Activated T-cell treated with anti-CD3 and anti-CD28 coated beads, Interleukin-2, amount 50 U/mL, for 4 hours (primary cell): ENCODE data around the gene DPYSL3. TPM values are rescaled to one million over a fixed set of nuclear protein-coding genes. Genes with fewer than 3 reads are reported as not detected.

Experiments used
- ATAC-seq, 2 donors: fragments of 200-7000 bp; cut with Tn5 transposase; one replicate each; pipeline ENCODE4 v1.10.0; 2021
- DNase-seq: peaks from one replicate; pipeline ENCODE4 v3.0.0-alpha.2; 2020
- H3K27me3 Mint-ChIP-seq: one replicate; pipeline ENCODE4 v1.8.0; 2021; ENCODE audit warnings: low read depth, mixed read lengths
- H3K36me3 Mint-ChIP-seq: one replicate; pipeline ENCODE4 v1.8.0; 2022; ENCODE audit warnings: mixed read lengths; ENCODE audit not compliant: insufficient read depth
- H3K4me1 Mint-ChIP-seq: one replicate; pipeline ENCODE4 v1.8.0; 2021; ENCODE audit warnings: low read depth, mixed read lengths
- H3K4me3 Mint-ChIP-seq: one replicate; pipeline ENCODE4 v1.8.0; 2021; ENCODE audit warnings: mild to moderate bottlenecking, moderate library complexity, mixed read lengths
- H3K9me3 Mint-ChIP-seq: one replicate; pipeline ENCODE4 v1.8.0; 2021; ENCODE audit warnings: mixed read lengths
- total RNA-seq, 3 donors: library from RNA; stranded (reverse); gene quantifications; one replicate each; pipeline ENCODE4 v1.2.1, GENCODE V29; 2021

Gene DPYSL3
- total RNA-seq, 3 donors from 2014 or later, result 0.21 to 0.40 (median 0.30) TPM

- Mint-ChIP-seq H3K36me3 (no peaks in the 10 kb centered on the region), H3K4me1 (peaks cover 8% of the 10 kb centered on the region), H3K27me3 (peaks cover 41% of the 10 kb centered on the region), H3K4me3 (no peak overlapping the region), H3K9me3 (no peaks in the 10 kb centered on the region)
- ATAC-seq (no peak), DNase-seq (no peak)
These were observed 61.1 kb downstream of the DPYSL3 start for GRCh38 chr5:147448766-147449165.

GRCh38 chr5:147446523-147446922, 63.3 kb downstream of the DPYSL3 start:
- no peaks in the 10 kb centered on the region for H3K9me3 Mint-ChIP-seq
- H3K36me3 Mint-ChIP-seq, result no peaks in the 10 kb centered on the region
- H3K4me1 Mint-ChIP-seq, result no peaks in the 10 kb centered on the region
- ATAC-seq (no peak), DNase-seq (no peak)
- peaks cover 26% of the 10 kb centered on the region for H3K27me3 Mint-ChIP-seq
- no peak overlapping the region for H3K4me3 Mint-ChIP-seq

DNA sequence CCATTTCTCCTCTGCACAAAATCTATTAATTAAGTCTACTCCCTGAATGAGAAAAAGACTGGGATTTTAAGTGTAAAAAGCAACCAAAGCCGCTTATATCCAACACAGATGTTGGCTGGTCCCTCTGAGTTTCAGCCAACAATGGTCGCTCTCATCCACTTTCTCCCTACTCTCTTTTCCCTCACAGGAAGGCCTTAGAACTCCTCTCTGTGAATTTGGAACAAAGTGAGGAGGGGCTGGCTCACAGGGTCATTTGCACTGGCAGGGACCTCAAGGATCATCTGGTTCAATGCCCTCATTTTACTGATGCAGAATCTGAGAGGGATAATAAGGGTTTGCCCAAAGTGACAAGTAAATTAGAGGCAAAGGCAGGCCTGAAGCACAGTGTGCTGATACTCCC, 64.0 kb downstream of the DPYSL3 start:
- Mint-ChIP-seq H3K4me3 (no peak overlapping the region), H3K9me3 (no peaks in the 10 kb centered on the region)

GRCh38 chr5:147445090-147445489, 64.8 kb downstream of the DPYSL3 start:
- no peak overlapping the region for H3K4me3 Mint-ChIP-seq
- peaks cover 14% of the 10 kb centered on the region for H3K27me3 Mint-ChIP-seq
- H3K4me1 Mint-ChIP-seq, result no peaks in the 10 kb centered on the region
- DNase-seq, result no peak
- ATAC-seq, result no peak
- H3K9me3 Mint-ChIP-seq, result no peaks in the 10 kb centered on the region
- no peaks in the 10 kb centered on the region for H3K36me3 Mint-ChIP-seq

More for the DNA sequence above, 64.0 kb downstream of the DPYSL3 start:
- ATAC-seq (no peak), DNase-seq (no peak)
- Mint-ChIP-seq H3K36me3 (no peaks in the 10 kb centered on the region), H3K4me1 (no peaks in the 10 kb centered on the region), H3K27me3 (peaks cover 21% of the 10 kb centered on the region)

GRCh38 chr5:147442224-147442623, 67.6 kb downstream of the DPYSL3 start:
- DNase-seq, result no peak

DNA sequence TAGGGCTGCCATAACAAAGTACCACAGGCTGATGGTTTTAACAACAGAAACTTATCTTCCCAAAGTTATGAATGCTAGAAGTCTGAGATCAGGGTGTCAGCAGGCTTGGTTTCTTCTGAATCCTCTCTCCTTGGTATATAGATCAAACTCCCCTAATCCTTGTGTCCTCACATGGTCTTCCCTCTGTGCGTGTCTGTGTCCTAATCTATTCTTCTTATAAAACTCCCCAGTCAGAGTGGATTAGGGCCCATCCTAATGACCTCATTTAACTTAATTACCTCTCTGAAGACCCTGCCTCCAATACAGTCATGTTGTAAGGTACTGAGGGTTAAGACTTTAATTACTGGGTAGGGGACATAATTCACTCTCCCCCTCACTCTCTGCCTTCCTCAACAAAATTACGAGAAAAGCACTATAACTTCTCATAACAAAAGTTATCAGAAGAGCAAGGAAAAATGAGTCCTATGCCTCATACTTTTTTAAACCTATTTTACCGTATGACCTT, 68.6 kb downstream of the DPYSL3 start:
- peaks cover 3% of the 10 kb centered on the region for H3K27me3 Mint-ChIP-seq
- H3K36me3 Mint-ChIP-seq, result no peaks in the 10 kb centered on the region

More at GRCh38 chr5:147442224-147442623, 67.6 kb downstream of the DPYSL3 start:
- Mint-ChIP-seq H3K9me3 (no peaks in the 10 kb centered on the region), H3K4me1 (no peaks in the 10 kb centered on the region), H3K36me3 (no peaks in the 10 kb centered on the region), H3K4me3 (no peak overlapping the region), H3K27me3 (peaks cover 5% of the 10 kb centered on the region)
- ATAC-seq, result no peak

DNA sequence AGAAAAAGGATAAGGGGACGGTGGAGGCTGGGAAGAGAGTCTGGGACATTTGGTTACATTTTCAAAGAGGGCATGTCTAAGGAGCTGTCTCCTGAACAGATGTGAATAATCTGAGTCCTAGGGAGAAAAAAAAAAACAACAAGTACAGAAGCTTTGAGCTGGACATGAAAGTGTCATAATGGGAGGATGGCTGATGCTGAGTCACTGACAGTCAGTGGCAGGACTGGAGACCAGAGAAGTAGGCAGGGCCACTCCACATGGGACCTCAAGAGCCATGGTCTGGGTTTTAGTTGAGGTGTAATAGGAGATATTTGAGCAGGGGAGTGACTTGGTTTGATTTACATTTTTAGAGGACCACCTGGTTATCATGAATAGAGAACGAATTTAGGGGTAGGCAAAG, 70.6 kb downstream of the DPYSL3 start:
- H3K27me3 Mint-ChIP-seq, result peaks cover 3% of the 10 kb centered on the region
- H3K9me3 Mint-ChIP-seq, result no peaks in the 10 kb centered on the region
- no peaks in the 10 kb centered on the region for H3K36me3 Mint-ChIP-seq
- no peaks in the 10 kb centered on the region for H3K4me1 Mint-ChIP-seq
- no peak overlapping the region for H3K4me3 Mint-ChIP-seq
- no peak for ATAC-seq
- no peak for DNase-seq

More for the DNA sequence above, 68.6 kb downstream of the DPYSL3 start:
- H3K9me3 Mint-ChIP-seq, result no peaks in the 10 kb centered on the region
- ATAC-seq, result no peak
- H3K4me1 Mint-ChIP-seq, result no peaks in the 10 kb centered on the region
- H3K4me3 Mint-ChIP-seq, result no peak overlapping the region
- DNase-seq, result no peak

DNA sequence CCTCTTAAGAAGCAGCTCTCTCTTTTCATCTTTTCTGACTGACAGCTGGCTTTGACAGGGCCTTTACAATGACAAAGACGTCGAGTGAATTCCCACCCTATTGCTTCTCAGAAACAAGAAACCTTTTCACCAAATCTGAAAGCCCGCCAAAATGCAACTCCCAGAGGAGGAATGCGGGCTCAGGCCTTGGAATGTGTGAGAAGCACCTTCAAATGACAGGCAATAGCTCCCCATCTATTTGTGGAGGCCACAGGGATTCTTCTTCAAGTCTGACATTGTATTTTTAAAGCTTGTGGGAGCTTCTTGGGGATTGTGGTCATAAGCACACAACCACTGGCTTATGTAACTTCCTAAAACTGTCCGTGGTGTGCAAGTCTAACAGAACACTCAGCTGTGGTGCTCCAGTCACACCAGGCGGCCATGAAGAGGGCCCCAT, 72.7 kb downstream of the DPYSL3 start:
- ATAC-seq (no peak), DNase-seq (no peak)
- H3K36me3 Mint-ChIP-seq, result no peaks in the 10 kb centered on the region
- no peaks in the 10 kb centered on the region for H3K4me1 Mint-ChIP-seq
- H3K4me3 Mint-ChIP-seq, result no peak overlapping the region
- no peaks in the 10 kb centered on the region for H3K9me3 Mint-ChIP-seq
- peaks cover 5% of the 10 kb centered on the region for H3K27me3 Mint-ChIP-seq

DNA sequence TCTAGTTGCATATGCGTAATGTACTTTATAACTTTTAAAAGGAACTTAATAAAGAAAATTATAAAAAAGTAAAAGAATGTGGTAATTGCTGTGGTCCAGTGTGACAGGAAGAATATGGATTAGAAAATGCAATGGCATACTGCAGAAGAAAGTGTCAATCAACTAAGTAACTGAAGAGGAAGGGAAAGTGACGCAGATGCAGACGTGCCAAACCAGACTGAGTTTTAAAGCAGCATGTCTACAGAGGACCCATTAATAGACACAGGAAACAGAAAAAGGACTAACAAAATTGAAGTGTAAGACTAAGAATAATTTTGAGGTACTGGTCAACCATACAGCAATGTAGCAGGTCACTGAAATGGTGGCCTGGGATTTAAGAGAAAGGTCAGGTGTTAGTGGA, 73.3 kb downstream of the DPYSL3 start:
- H3K36me3 Mint-ChIP-seq, result no peaks in the 10 kb centered on the region
- ATAC-seq (no peak), DNase-seq (no peak)
- peaks cover 5% of the 10 kb centered on the region for H3K27me3 Mint-ChIP-seq
- H3K4me3 Mint-ChIP-seq, result no peak overlapping the region
- no peaks in the 10 kb centered on the region for H3K4me1 Mint-ChIP-seq
- no peaks in the 10 kb centered on the region for H3K9me3 Mint-ChIP-seq

GRCh38 chr5:147434049-147434448, 75.8 kb downstream of the DPYSL3 start:
- Mint-ChIP-seq H3K9me3 (no peaks in the 10 kb centered on the region), H3K4me1 (no peaks in the 10 kb centered on the region), H3K36me3 (no peaks in the 10 kb centered on the region), H3K27me3 (peaks cover 5% of the 10 kb centered on the region), H3K4me3 (no peak overlapping the region)
- DNase-seq, result no peak
- ATAC-seq, result no peak

DNA sequence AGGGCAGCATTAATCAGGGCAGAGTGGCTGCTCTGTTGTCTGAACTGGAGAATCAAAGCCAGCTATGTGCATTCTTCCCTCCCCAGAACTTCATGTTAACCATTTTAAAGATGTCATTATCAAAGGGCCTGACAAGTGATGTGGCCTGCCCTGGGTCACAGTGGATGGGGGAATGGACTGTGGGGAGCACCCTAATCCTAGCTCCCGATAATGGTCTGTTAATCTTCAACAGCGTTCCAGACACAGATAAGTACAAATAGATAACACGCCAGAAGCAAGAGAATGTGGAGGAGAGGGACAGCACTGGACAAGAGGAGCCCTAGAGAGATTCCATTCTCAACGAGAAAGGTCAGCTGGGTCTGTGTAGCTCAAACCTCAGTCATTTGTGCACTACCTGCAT, 77.5 kb downstream of the DPYSL3 start:
- ATAC-seq (no peak), DNase-seq (no peak)
- no peaks in the 10 kb centered on the region for H3K4me1 Mint-ChIP-seq
- H3K27me3 Mint-ChIP-seq, result peaks cover 5% of the 10 kb centered on the region
- H3K36me3 Mint-ChIP-seq, result no peaks in the 10 kb centered on the region
- H3K4me3 Mint-ChIP-seq, result no peak overlapping the region
- no peaks in the 10 kb centered on the region for H3K9me3 Mint-ChIP-seq

- Mint-ChIP-seq H3K27me3 (peaks cover 5% of the 10 kb centered on the region), H3K4me3 (no peak overlapping the region)
These were observed 78.3 kb downstream of the DPYSL3 start for GRCh38 chr5:147431586-147431985.

GRCh38 chr5:147430628-147431027, 79.2 kb downstream of the DPYSL3 start:
- no peak overlapping the region for H3K4me3 Mint-ChIP-seq
- H3K4me1 Mint-ChIP-seq, result no peaks in the 10 kb centered on the region
- H3K27me3 Mint-ChIP-seq, result peaks cover 7% of the 10 kb centered on the region
- no peaks in the 10 kb centered on the region for H3K9me3 Mint-ChIP-seq
- H3K36me3 Mint-ChIP-seq, result no peaks in the 10 kb centered on the region
- no peak for DNase-seq
- no peak for ATAC-seq

More at GRCh38 chr5:147431586-147431985, 78.3 kb downstream of the DPYSL3 start:
- Mint-ChIP-seq H3K9me3 (no peaks in the 10 kb centered on the region), H3K4me1 (no peaks in the 10 kb centered on the region), H3K36me3 (no peaks in the 10 kb centered on the region)
- DNase-seq, result no peak
- ATAC-seq, result no peak

DNA sequence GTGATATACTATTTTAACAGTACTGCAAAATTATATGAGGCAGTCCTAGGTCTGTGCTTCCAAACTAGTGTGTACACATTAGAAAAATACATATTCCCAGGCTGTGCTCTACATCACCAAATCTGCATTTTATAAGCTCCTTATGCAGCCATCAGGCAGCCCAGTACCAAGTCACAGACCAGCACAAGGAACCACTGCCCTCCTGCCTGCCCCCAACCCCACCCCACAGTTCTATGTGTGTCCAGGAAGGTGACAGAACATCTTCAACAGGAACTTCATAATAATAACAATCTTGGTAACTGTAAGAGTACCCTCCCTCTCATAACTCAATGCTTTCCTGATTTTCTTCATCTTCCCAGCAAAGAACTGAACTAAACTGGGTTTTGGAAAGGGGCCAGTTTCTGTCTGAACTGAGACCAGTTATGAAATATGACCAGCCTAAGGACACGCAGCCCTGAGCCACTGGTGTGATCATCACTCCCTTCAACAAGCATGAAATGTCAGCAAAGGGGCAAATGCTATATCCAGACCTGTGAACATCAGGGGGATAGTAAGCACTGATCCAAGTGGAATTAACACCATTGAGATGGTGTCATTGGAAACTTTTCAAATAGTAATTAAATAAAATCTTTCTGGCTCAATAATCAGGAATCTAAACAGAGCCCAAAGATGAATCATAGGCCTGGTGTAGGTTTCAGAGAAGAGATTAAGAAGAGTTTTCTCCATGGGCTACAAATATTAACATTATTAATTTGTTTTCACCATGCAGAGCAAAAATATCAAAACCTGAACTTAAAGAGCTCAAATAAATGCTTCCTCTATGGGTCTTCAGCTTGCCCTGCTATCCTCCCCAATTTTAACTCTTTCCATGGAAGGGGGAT, 82.1 kb downstream of the DPYSL3 start:
- no peak for DNase-seq
- H3K36me3 Mint-ChIP-seq, result no peaks in the 10 kb centered on the region
- ATAC-seq, result no peak
- H3K4me3 Mint-ChIP-seq, result no peak overlapping the region
- H3K4me1 Mint-ChIP-seq, result no peaks in the 10 kb centered on the region
- no peaks in the 10 kb centered on the region for H3K9me3 Mint-ChIP-seq
- H3K27me3 Mint-ChIP-seq, result peaks cover 3% of the 10 kb centered on the region
